Chondrocyte (in vitro differentiated cells): Measurements from ENCODE around the gene KRAS. TPM values are rescaled to one million over a fixed set of nuclear protein-coding genes. Genes with fewer than 3 reads are reported as not detected.
A peak's percentile ranks its signal among the peaks of the same experiment; 100 is the strongest.

Experiments used
- DNase-seq: peaks from one replicate; pipeline ENCODE4 v3.0.0; 2021; ENCODE audit warnings: mixed read lengths, low spot score
- H3K27ac Mint-ChIP-seq: one replicate; pipeline ENCODE4 v1.8.0; 2021; ENCODE audit warnings: mild to moderate bottlenecking, moderate library complexity, mixed read lengths; ENCODE audit not compliant: unreplicated experiment
- H3K27me3 Mint-ChIP-seq: 2 replicates; pipeline ENCODE4 v1.8.0; 2021; ENCODE audit warnings: low read depth, mixed read lengths
- H3K36me3 Mint-ChIP-seq: 2 replicates; pipeline ENCODE4 v1.8.0; 2021; ENCODE audit warnings: low read depth, mixed read lengths
- H3K4me1 Mint-ChIP-seq: 2 replicates; pipeline ENCODE4 v1.8.0; 2021; ENCODE audit warnings: low read depth, mild to moderate bottlenecking, mixed read lengths
- H3K4me3 Mint-ChIP-seq: one replicate; pipeline ENCODE4 v1.8.0; 2021; ENCODE audit warnings: mild to moderate bottlenecking, moderate library complexity, mixed read lengths; ENCODE audit not compliant: unreplicated experiment
- H3K9me3 Mint-ChIP-seq: 2 replicates; pipeline ENCODE4 v1.8.0; 2021; ENCODE audit warnings: low read depth, mixed read lengths
- total RNA-seq: library from RNA; stranded (reverse); gene quantifications from 3 replicates; pipeline ENCODE4 v1.2.1, GENCODE V29; 2021
- TF ChIP-seq, protein P1 (sequence below): fragments of 200-600 bp; sonication (generic); IDR thresholded peaks from 2 replicates; pipeline ENCODE4 v1.5.0; 2021; ENCODE audit warnings: antibody characterized with exemption, mild to moderate bottlenecking, moderate library complexity

Gene KRAS
- total RNA-seq, 1 donor from 2014 or later: 31.7 TPM

DNA sequence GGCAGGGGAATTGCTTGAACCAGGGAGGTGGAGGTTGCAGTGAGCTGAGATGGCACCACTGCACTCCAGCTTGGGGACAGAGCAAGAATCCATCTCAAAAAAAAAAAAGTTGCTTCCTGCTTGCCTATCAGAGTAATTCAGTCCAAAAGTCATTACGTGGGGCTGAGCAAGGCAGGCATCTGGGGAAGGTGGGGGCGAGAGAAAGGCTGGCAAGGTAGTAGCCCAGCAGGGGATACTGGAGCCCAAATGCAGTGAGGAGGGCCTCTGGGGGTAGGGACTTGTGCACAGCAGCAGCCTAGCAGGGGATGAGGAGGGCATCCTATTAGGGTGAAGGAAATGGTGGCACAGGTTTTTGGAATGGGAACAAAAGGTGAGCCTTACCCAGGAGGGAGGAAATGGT is 48.6 kb downstream of the KRAS start:
- no peak for DNase-seq
- Mint-ChIP-seq H3K36me3 (peaks cover 9% of the 10 kb centered on the region), H3K4me1 (peaks cover 27% of the 10 kb centered on the region), H3K27me3 (no peaks in the 10 kb centered on the region), H3K27ac (no peak overlapping the region), H3K9me3 (no peaks in the 10 kb centered on the region), H3K4me3 (no peak overlapping the region)
- TF ChIP-seq, protein P1, sequence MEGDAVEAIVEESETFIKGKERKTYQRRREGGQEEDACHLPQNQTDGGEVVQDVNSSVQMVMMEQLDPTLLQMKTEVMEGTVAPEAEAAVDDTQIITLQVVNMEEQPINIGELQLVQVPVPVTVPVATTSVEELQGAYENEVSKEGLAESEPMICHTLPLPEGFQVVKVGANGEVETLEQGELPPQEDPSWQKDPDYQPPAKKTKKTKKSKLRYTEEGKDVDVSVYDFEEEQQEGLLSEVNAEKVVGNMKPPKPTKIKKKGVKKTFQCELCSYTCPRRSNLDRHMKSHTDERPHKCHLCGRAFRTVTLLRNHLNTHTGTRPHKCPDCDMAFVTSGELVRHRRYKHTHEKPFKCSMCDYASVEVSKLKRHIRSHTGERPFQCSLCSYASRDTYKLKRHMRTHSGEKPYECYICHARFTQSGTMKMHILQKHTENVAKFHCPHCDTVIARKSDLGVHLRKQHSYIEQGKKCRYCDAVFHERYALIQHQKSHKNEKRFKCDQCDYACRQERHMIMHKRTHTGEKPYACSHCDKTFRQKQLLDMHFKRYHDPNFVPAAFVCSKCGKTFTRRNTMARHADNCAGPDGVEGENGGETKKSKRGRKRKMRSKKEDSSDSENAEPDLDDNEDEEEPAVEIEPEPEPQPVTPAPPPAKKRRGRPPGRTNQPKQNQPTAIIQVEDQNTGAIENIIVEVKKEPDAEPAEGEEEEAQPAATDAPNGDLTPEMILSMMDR: no peak

DNA sequence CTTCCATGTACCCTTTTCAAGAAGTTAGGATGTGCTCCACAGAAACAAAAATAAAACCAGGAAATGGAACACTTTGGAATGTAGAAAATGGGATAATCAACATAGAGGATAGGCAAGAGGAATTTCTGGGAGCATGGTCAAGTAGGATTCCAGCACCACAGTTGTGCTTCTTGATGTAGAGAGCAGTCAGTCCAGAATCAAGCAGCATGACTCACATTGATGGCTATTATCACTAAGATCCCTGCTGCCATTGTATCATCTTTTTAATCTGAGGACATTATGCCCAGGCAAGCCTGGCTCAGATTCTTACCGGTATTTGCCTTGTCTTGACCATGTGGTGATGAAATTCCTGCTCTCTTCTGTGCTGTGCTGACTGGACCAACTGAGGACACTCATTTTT is 50.0 kb downstream of the KRAS start:
- H3K4me1 Mint-ChIP-seq: peaks cover 25% of the 10 kb centered on the region
- no peaks in the 10 kb centered on the region for H3K9me3 Mint-ChIP-seq
- TF ChIP-seq, protein P1: no peak
- no peak for DNase-seq
- no peaks in the 10 kb centered on the region for H3K27me3 Mint-ChIP-seq
- no peak overlapping the region for H3K4me3 Mint-ChIP-seq
- peak overlapping the region; percentile 23 for H3K27ac Mint-ChIP-seq
- H3K36me3 Mint-ChIP-seq: peaks cover 7% of the 10 kb centered on the region

DNA sequence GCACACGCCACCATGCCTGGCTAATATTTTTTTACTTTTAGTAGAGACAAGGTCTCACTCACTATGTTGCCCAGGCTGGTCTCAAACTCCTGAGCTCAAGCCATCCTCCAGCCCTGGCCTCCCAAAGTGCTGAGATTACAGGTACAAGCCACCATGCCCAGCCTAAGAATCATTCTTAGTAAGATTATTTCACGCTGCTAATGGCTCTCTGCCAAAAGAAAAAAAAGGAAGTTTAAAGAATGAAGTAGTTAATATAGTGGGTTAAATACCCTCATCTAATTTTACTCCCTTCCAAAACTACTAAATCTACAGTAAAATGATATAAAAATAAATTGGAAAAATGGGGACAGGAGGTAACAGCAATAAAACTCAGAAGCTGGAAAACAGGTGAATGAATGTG is 53.1 kb downstream of the KRAS start:
- no peak for DNase-seq
- Mint-ChIP-seq H3K27me3 (no peaks in the 10 kb centered on the region), H3K27ac (no peak overlapping the region), H3K4me1 (peaks cover 34% of the 10 kb centered on the region), H3K4me3 (no peak overlapping the region), H3K9me3 (no peaks in the 10 kb centered on the region), H3K36me3 (peaks cover 3% of the 10 kb centered on the region)
- TF ChIP-seq, protein P1: no peak

DNA sequence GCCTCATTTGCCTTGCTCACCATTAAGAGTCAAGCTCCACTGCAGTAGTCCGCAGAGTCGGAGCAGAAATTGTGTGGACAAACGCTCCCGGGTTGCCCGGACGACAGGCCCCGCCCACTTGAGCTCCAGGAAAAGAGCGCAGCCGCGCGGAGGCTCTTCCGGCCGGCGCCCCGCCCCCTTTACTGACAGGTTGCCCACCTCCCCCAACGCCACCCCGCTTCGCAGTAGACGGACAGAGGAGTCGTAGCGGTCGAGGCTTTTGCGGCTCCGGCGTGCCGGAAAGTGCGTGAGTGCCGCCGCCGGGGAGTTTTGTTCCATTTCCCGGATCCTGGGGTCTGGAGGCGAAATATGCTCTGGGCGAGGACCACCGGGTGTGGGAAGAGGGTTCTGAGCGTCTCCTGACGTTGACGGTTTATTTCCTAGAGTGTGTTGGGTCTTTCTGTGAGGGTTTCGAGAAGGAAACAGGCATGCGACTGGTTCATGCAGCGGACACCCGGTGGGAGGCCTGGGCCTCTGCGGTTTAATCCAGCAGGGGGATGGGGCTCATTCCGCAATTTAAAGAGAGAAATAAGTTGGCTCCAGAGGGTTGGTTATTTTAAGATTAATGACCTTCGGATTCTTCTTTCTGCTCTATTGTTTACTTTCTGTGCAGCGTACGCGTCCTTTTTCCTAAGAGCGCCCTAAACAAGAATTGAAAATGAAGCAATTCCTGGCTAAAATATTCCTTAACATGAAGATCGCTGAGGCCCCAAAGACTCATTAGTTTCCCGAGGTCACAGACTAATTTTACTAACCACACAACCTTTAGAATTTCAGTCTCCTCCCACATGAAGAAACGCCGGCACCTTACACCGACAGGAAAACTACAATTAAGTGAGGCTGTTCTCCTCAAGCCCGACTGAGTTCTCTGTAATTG is 55.4 kb downstream of the KRAS start, which contains the start of the genes DNAI7 and ETFRF1:
Gene DNAI7 (minus strand): TSS at position 105 of the 916 bp plus-strand sequence. CDS start 82 bp downstream, at position 23.
Gene ETFRF1 (plus strand): TSS at position 182 of the 916 bp plus-strand sequence. CDS start 8,720 bp downstream, outside the sequence.
- TF ChIP-seq, protein P1: peak; percentile 26
- Mint-ChIP-seq H3K36me3 (no peaks in the 10 kb centered on the region), H3K4me3 (peak within 1 kb of the TSS; percentile 94), H3K4me1 (peaks cover 24% of the 10 kb centered on the region), H3K27ac (peak within 1 kb of the TSS; percentile 97), H3K9me3 (no peaks in the 10 kb centered on the region), H3K27me3 (no peaks in the 10 kb centered on the region)
- peak; percentile 99 for DNase-seq

DNA sequence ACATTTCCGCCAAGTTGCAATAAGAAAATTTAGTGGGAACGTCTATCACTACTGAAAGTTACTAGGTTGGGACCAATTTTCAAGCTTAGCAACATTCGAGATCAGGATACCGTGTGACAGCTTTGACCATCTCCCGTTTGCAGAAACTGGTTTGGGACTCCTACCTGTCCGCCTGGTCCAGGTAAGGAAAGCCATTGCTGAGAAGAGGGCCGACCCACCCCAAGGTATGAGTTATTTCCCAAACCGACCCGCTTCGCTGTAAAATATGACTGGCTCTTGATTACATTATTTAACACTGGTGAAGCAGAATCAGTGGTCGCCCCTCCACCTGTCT is 56.0 kb downstream of the KRAS start:
- Mint-ChIP-seq H3K27me3 (no peaks in the 10 kb centered on the region), H3K9me3 (no peaks in the 10 kb centered on the region), H3K36me3 (no peaks in the 10 kb centered on the region), H3K27ac (peak overlapping the region; percentile 97), H3K4me3 (peak overlapping the region; percentile 94), H3K4me1 (peaks cover 20% of the 10 kb centered on the region)
- TF ChIP-seq, protein P1: no peak
- DNase-seq: no peak
